22Rv1 (cell line): ENCODE measurements around the gene UNC5B.

Source experiments
- H3K27ac ChIP-seq: fragments of 450-650 bp; 2 replicates; pipeline ENCODE4 v1.5.1; 2017
- CTCF ChIP-seq: fragments of 450-650 bp; IDR thresholded peaks from 2 replicates; pipeline ENCODE4 v1.5.1; 2017; ENCODE audit warnings: mild to moderate bottlenecking
- ZFX ChIP-seq: fragments of 450-650 bp; IDR thresholded peaks from 2 replicates; pipeline ENCODE4 v1.6.1; 2017; ENCODE audit warnings: antibody characterized with exemption, borderline replicate concordance

The UNC5B gene

GRCh38 chr10:71290331-71290730 lies 78.0 kb downstream of the UNC5B start:
- no peak overlapping the region for H3K27ac ChIP-seq
- TF ChIP-seq CTCF (no peak), ZFX (no peak)

- H3K27ac ChIP-seq, result no peak overlapping the region
- TF ChIP-seq CTCF (no peak), ZFX (no peak)
These were observed 78.6 kb downstream of the UNC5B start for GRCh38 chr10:71290806-71291527.

GRCh38 chr10:71291528-71291900 lies 79.1 kb downstream of the UNC5B start:
- H3K27ac ChIP-seq, result no peak overlapping the region
- TF ChIP-seq CTCF, result no peak
- no peak for TF ChIP-seq ZFX

GRCh38 chr10:71292624-71293445 lies 80.5 kb downstream of the UNC5B start:
- TF ChIP-seq ZFX (no peak), CTCF (no peak)
- H3K27ac ChIP-seq, result no peak overlapping the region

GRCh38 chr10:71293446-71294084 lies 81.2 kb downstream of the UNC5B start:
- H3K27ac ChIP-seq, result no peak overlapping the region

GRCh38 chr10:71294091-71294561 lies 81.8 kb downstream of the UNC5B start:
- no peak overlapping the region for H3K27ac ChIP-seq
- no peak for TF ChIP-seq ZFX
- no peak for TF ChIP-seq CTCF

More at GRCh38 chr10:71293446-71294084, 81.2 kb downstream of the UNC5B start:
- TF ChIP-seq CTCF (no peak), ZFX (no peak)
